ENCODE data around the gene LDLRAD2. TPM values are rescaled to one million over a fixed set of nuclear protein-coding genes. Genes with fewer than 3 reads are reported as not detected.

Gene LDLRAD2
- total and polyA plus RNA-seq, 9 of the 15 experiments (the other 6 are each of a cell fraction or from before 2014, with no cell fraction given): 0.45 to 0.48 TPM; not detected in 7

- TF ChIP-seq JUN (IDR thresholded peaks at IDR 0.05; ENCODE audit: borderline replicate concordance, low read depth, low read length) (no peak; the same call in 1 of the 2 replicates), JUN (CRISPR knock-in tag; IDR thresholded peaks at IDR 0.05; ENCODE audit: borderline replicate concordance) (0 out of 2 replicates have a peak, but pooled peaks have one; percentile 12), DEAF1 (CRISPR knock-in tag; IDR thresholded peaks at IDR 0.05) (0 out of 2 replicates have a peak, but pooled peaks have one; percentile 9), KDM5B (IDR thresholded peaks at IDR 0.05; ENCODE audit: insufficient replicate concordance, low read depth, low read length) (peak; percentile 33), ZNF436 (CRISPR knock-in tag; IDR thresholded peaks at IDR 0.05) (no peak), SMARCC2 (IDR thresholded peaks at IDR 0.05; ENCODE audit: low read depth) (no peak; the same call in none of the 2 replicates), TEAD1 (CRISPR knock-in tag; IDR thresholded peaks at IDR 0.05) (no peak; a peak in 1 of 4 replicates), PTTG1 (tag; IDR thresholded peaks at IDR 0.05; ENCODE audit: low read depth) (0 out of 2 replicates have a peak, but pooled peaks have one; percentile 59), TARDBP (IDR thresholded peaks at IDR 0.05) (no peak), STAT5A (IDR thresholded peaks at IDR 0.05; ENCODE audit: borderline replicate concordance, low read length) (0 out of 2 replicates have a peak, but pooled peaks have one; percentile 9), DNMT1 (IDR thresholded peaks at IDR 0.05) (no peak; the same call in 1 of the 2 replicates), ETV1 (tag; conservative IDR thresholded peaks at IDR 0.05; ENCODE audit: low read depth) (no peak; the same call in 1 of the 2 replicates), ZNF324 (CRISPR knock-in tag; IDR thresholded peaks at IDR 0.05) (0 out of 2 replicates have a peak, but pooled peaks have one; percentile 15), CTCF (IDR thresholded peaks at IDR 0.05 in 2 of 3, conservative IDR thresholded peaks at IDR 0.05 in 1 of 3; ENCODE audit: insufficient read depth in 2 of 3, low read depth in 1 of 3, low read length in 3 of 3) (peak in 1 of 3 experiments; percentile 11; a peak in 1 of 6 replicates), ZNF717 (CRISPR knock-in tag; IDR thresholded peaks at IDR 0.05) (no peak), ETS2 (tag; IDR thresholded peaks at IDR 0.05; ENCODE audit: borderline replicate concordance, poor library complexity, severe bottlenecking) (no peak)
- TF ChIP-seq, protein P1, sequence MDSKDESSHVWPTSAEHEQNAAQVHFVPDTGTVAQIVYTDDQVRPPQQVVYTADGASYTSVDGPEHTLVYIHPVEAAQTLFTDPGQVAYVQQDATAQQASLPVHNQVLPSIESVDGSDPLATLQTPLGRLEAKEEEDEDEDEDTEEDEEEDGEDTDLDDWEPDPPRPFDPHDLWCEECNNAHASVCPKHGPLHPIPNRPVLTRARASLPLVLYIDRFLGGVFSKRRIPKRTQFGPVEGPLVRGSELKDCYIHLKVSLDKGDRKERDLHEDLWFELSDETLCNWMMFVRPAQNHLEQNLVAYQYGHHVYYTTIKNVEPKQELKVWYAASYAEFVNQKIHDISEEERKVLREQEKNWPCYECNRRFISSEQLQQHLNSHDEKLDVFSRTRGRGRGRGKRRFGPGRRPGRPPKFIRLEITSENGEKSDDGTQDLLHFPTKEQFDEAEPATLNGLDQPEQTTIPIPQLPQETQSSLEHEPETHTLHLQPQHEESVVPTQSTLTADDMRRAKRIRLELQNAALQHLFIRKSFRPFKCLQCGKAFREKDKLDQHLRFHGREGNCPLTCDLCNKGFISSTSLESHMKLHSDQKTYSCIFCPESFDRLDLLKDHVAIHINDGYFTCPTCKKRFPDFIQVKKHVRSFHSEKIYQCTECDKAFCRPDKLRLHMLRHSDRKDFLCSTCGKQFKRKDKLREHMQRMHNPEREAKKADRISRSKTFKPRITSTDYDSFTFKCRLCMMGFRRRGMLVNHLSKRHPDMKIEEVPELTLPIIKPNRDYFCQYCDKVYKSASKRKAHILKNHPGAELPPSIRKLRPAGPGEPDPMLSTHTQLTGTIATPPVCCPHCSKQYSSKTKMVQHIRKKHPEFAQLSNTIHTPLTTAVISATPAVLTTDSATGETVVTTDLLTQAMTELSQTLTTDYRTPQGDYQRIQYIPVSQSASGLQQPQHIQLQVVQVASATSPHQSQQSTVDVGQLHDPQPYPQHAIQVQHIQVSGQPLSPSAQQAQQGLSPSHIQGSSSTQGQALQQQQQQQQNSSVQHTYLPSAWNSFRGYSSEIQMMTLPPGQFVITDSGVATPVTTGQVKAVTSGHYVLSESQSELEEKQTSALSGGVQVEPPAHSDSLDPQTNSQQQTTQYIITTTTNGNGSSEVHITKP (IDR thresholded peaks at IDR 0.05; ENCODE audit: partially characterized antibody): no peak
- TF ChIP-seq, protein P2, sequence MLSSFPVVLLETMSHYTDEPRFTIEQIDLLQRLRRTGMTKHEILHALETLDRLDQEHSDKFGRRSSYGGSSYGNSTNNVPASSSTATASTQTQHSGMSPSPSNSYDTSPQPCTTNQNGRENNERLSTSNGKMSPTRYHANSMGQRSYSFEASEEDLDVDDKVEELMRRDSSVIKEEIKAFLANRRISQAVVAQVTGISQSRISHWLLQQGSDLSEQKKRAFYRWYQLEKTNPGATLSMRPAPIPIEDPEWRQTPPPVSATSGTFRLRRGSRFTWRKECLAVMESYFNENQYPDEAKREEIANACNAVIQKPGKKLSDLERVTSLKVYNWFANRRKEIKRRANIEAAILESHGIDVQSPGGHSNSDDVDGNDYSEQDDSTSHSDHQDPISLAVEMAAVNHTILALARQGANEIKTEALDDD (IDR thresholded peaks at IDR 0.05): no peak; the same call in 1 of the 2 replicates
Measured at GRCh38 chr1:21783679-21784603, 28.1 kb upstream of the LDLRAD2 start (continued).

Measured in K562 (cell line).